Neural progenitor cell (in vitro differentiated cells): ENCODE data around the gene COL4A5.

ENCODE experiments used
- EZH2 ChIP-seq: fragments of 200-600 bp; sonication (generic); IDR thresholded peaks from 2 replicates; pipeline ENCODE4 v1.6.1; 2017; ENCODE audit warnings: antibody characterized with exemption, mild to moderate bottlenecking, moderate library complexity
- TF ChIP-seq, protein P1 (sequence below): fragments of 200-600 bp; sonication (generic); IDR thresholded peaks from 2 replicates; pipeline ENCODE4 v1.5.1; 2017; ENCODE audit warnings: antibody characterized with exemption, mild to moderate bottlenecking

DNA sequence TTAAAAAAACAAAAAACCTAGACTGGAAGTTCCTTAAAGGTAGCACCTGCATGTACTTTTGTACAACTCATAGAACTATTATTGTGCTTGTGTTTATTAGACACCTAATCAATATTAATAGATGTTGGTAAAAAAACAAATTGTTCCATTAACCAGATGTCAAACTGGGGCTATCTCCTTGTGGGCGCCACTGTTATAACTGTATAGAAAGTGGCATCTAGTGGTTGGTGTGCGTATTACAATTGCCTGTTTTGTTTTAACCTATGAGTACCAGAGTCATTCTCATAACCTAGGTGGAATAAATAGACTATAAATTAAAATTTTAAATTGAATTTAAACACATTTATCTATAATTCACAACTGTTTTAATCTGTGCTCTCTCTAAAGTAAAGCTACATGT, 97.4 kb downstream of the COL4A5 start:
- TF ChIP-seq, protein P1, sequence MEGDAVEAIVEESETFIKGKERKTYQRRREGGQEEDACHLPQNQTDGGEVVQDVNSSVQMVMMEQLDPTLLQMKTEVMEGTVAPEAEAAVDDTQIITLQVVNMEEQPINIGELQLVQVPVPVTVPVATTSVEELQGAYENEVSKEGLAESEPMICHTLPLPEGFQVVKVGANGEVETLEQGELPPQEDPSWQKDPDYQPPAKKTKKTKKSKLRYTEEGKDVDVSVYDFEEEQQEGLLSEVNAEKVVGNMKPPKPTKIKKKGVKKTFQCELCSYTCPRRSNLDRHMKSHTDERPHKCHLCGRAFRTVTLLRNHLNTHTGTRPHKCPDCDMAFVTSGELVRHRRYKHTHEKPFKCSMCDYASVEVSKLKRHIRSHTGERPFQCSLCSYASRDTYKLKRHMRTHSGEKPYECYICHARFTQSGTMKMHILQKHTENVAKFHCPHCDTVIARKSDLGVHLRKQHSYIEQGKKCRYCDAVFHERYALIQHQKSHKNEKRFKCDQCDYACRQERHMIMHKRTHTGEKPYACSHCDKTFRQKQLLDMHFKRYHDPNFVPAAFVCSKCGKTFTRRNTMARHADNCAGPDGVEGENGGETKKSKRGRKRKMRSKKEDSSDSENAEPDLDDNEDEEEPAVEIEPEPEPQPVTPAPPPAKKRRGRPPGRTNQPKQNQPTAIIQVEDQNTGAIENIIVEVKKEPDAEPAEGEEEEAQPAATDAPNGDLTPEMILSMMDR: peak; percentile 77
- TF ChIP-seq EZH2: no peak
